ENCODE results near the gene PRR12.

DNA sequence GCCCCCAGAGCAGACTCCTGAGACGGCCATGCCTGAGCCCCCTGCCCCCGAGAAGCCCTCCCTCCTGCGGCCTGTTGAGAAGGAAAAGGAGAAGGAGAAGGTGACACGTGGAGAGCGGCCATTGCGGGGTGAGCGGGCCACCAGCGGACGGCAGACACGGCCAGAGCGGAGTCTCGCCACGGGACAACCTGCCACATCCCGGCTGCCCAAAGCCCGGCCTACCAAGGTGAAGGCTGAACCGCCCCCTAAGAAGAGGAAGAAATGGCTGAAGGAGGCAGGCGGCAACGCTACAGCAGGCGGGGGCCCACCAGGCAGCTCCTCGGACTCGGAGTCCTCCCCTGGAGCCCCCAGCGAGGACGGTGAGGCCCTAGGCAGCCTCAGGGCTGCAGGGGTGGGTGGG, 24.9 kb downstream of the PRR12 start:
- TF ChIP-seq, protein P1, sequence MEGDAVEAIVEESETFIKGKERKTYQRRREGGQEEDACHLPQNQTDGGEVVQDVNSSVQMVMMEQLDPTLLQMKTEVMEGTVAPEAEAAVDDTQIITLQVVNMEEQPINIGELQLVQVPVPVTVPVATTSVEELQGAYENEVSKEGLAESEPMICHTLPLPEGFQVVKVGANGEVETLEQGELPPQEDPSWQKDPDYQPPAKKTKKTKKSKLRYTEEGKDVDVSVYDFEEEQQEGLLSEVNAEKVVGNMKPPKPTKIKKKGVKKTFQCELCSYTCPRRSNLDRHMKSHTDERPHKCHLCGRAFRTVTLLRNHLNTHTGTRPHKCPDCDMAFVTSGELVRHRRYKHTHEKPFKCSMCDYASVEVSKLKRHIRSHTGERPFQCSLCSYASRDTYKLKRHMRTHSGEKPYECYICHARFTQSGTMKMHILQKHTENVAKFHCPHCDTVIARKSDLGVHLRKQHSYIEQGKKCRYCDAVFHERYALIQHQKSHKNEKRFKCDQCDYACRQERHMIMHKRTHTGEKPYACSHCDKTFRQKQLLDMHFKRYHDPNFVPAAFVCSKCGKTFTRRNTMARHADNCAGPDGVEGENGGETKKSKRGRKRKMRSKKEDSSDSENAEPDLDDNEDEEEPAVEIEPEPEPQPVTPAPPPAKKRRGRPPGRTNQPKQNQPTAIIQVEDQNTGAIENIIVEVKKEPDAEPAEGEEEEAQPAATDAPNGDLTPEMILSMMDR (IDR thresholded peaks at IDR 0.05 in 8 of 11, conservative IDR thresholded peaks at IDR 0.05 in 3 of 11): no peak
- TF ChIP-seq POLR2AphosphoS5 (IDR thresholded peaks at IDR 0.05) (peak in 1 of 3 donors; percentile 36), POLR2A (IDR thresholded peaks at IDR 0.05) (no peak)
